Activated B cell treated with CpG ODN at 0.5 μM for 24 hours (primary cell): ENCODE data around the gene CXCL10. TPM values are rescaled to one million over a fixed set of nuclear protein-coding genes. Genes with fewer than 3 reads are reported as not detected.

Experiments
- ATAC-seq: fragments of 200-7000 bp; cut with Tn5 transposase; one replicate; pipeline ENCODE4 v1.10.0; 2021; ENCODE audit warnings: low read depth, mild to moderate bottlenecking, moderate library complexity
- CTCF ChIA-PET: fragments of 350-600 bp; sonication (Branson Sonifier 250); formaldehyde crosslinking; loops from one replicate; lab custom pipeline; 2021; ENCODE audit warnings: antibody characterized with exemption; lab: Charles Lee
- POLR2A ChIA-PET: fragments of 350-600 bp; sonication (Branson Sonifier 250); formaldehyde crosslinking; loops from one replicate; lab custom pipeline; 2021; ENCODE audit warnings: antibody characterized with exemption; lab: Charles Lee
- DNase-seq: peaks from one replicate; pipeline ENCODE4 v3.0.0; 2022
- H3K27ac Mint-ChIP-seq: one replicate; pipeline ENCODE4 v1.8.0; 2020; ENCODE audit warnings: mixed read lengths
- H3K27me3 Mint-ChIP-seq: one replicate; pipeline ENCODE4 v1.8.0; 2021; ENCODE audit warnings: mixed read lengths
- H3K36me3 Mint-ChIP-seq: one replicate; pipeline ENCODE4 v1.8.0; 2021; ENCODE audit warnings: low read depth, mixed read lengths
- H3K4me1 Mint-ChIP-seq: one replicate; pipeline ENCODE4 v1.8.0; 2021; ENCODE audit warnings: mixed read lengths
- H3K4me3 Mint-ChIP-seq: one replicate; pipeline ENCODE4 v1.8.0; 2020; ENCODE audit warnings: mild to moderate bottlenecking, mixed read lengths
- H3K9me3 Mint-ChIP-seq: one replicate; pipeline ENCODE4 v1.8.0; 2020; ENCODE audit warnings: mixed read lengths
- CTCF ChIP-seq: fragments of 200-600 bp; IDR thresholded peaks from one replicate; pipeline ENCODE4 v1.8.0; 2022; ENCODE audit warnings: antibody characterized with exemption, mild to moderate bottlenecking
- intact Hi-C: fragments of 100-400 bp; cut with micrococcal nuclease; formaldehyde crosslinking; loops from one replicate; pipeline ENCODE4 v1.15.1; 2024
- total RNA-seq: library from RNA; stranded (reverse); gene quantifications from 2 replicates; pipeline ENCODE4 v1.2.3, GENCODE V29; 2022

The CXCL10 gene
- total RNA-seq, 1 donor from 2014 or later, result not detected

GRCh38 chr4:76010576-76010975 lies 12.7 kb downstream of the CXCL10 start:
- ATAC-seq (no peak), DNase-seq (no peak)
- H3K4me3 Mint-ChIP-seq, result no peak overlapping the region
- H3K9me3 Mint-ChIP-seq, result no peaks in the 10 kb centered on the region
- POLR2A ChIA-PET, result no interaction called here
- H3K4me1 Mint-ChIP-seq, result peaks cover 17% of the 10 kb centered on the region
- H3K36me3 Mint-ChIP-seq, result no peaks in the 10 kb centered on the region
- TF ChIP-seq CTCF, result no peak
- CTCF ChIA-PET, result no interaction called here
- no peaks in the 10 kb centered on the region for H3K27me3 Mint-ChIP-seq
- H3K27ac Mint-ChIP-seq, result no peak overlapping the region
- intact Hi-C loops, result no loop called here

- Mint-ChIP-seq H3K9me3 (no peaks in the 10 kb centered on the region), H3K27ac (no peak overlapping the region), H3K36me3 (no peaks in the 10 kb centered on the region), H3K4me1 (peaks cover 11% of the 10 kb centered on the region), H3K4me3 (no peak overlapping the region), H3K27me3 (no peaks in the 10 kb centered on the region)
- POLR2A ChIA-PET, result no interaction called here
- TF ChIP-seq CTCF, result no peak
- DNase-seq (no peak), ATAC-seq (no peak)
- CTCF ChIA-PET, result interaction anchor here (0.9 kb wide), 1 partner anchor 58 kb away, joined by 3 read pairs; no protein-coding TSS in a partner anchor
- intact Hi-C loops, result loop anchor here (2.0 kb wide), 1 partner anchor 13 kb away; the partner anchor contains the start of gene CXCL10
Observed at GRCh38 chr4:76009311-76009710, 14.0 kb downstream of the CXCL10 start.

- H3K9me3 Mint-ChIP-seq, result no peaks in the 10 kb centered on the region
- ChIA-PET CTCF (interaction anchor here (1.0 kb wide), 1 partner anchor 11 kb away, joined by 4 read pairs; no protein-coding TSS in a partner anchor), POLR2A (no interaction called here)
- intact Hi-C loops, result no loop called here
- no peak within 1 kb of the TSS for H3K27ac Mint-ChIP-seq
- no peaks in the 10 kb centered on the region for H3K27me3 Mint-ChIP-seq
- peaks cover 5% of the 10 kb centered on the region for H3K4me1 Mint-ChIP-seq
- H3K4me3 Mint-ChIP-seq, result no peak within 1 kb of the TSS
- no peak for TF ChIP-seq CTCF
- DNase-seq, result no peak
- no peak for ATAC-seq
- no peaks in the 10 kb centered on the region for H3K36me3 Mint-ChIP-seq
Observed at GRCh38 chr4:76007089-76007862, 16.0 kb downstream of the CXCL10 start, which contains the start of gene CXCL9. CXCL9 (minus strand) TSS chr4:76007509; CDS start chr4:76007449, 60 bp downstream.

GRCh38 chr4:76003620-76004019 lies 19.7 kb downstream of the CXCL10 start:
- Mint-ChIP-seq H3K27me3 (no peaks in the 10 kb centered on the region), H3K9me3 (no peaks in the 10 kb centered on the region), H3K4me3 (no peak overlapping the region), H3K4me1 (no peaks in the 10 kb centered on the region), H3K27ac (no peak overlapping the region), H3K36me3 (no peaks in the 10 kb centered on the region)
- no peak for TF ChIP-seq CTCF
- ChIA-PET POLR2A (no interaction called here), CTCF (no interaction called here)
- ATAC-seq (no peak), DNase-seq (no peak)
- intact Hi-C loops, result no loop called here

GRCh38 chr4:76003035-76003434 lies 20.3 kb downstream of the CXCL10 start:
- ChIA-PET CTCF (no interaction called here), POLR2A (no interaction called here)
- no peak for TF ChIP-seq CTCF
- ATAC-seq (no peak), DNase-seq (no peak)
- Mint-ChIP-seq H3K27ac (no peak overlapping the region), H3K4me1 (no peaks in the 10 kb centered on the region), H3K9me3 (no peaks in the 10 kb centered on the region), H3K36me3 (no peaks in the 10 kb centered on the region), H3K27me3 (no peaks in the 10 kb centered on the region), H3K4me3 (no peak overlapping the region)
- intact Hi-C loops, result no loop called here
